Activated CD4-positive, alpha-beta T cell treated with anti-CD3 and anti-CD28 coated beads for 24 hours (primary cell): ENCODE measurements around the gene TNS1.

Source experiments
- DNase-seq, 2 donors: peaks; one replicate each; pipeline ENCODE4 v3.0.0-alpha.2; 2020; ENCODE audit warnings: low read depth in 2 of 2

TNS1 gene

DNA sequence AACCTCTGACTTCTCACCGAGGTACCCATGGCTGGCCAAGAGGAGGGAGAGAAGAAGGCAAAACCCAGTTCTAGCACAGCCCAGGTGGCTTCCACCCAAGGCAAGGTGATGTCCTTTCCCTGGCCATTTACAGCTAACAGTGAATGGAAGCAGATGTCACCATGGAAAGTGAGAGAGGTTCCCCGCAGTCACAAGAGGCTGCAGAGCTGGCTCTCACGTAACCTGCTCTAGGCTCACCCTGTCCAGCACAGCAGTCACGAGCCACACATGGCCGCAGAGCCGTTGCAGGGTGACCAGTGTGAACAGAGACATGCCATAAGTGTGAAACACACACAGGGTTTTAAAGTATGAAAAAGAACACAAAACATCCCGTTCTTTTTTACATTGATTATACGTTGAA lies 169.4 kb downstream of the TNS1 start:
- no peak for DNase-seq

DNA sequence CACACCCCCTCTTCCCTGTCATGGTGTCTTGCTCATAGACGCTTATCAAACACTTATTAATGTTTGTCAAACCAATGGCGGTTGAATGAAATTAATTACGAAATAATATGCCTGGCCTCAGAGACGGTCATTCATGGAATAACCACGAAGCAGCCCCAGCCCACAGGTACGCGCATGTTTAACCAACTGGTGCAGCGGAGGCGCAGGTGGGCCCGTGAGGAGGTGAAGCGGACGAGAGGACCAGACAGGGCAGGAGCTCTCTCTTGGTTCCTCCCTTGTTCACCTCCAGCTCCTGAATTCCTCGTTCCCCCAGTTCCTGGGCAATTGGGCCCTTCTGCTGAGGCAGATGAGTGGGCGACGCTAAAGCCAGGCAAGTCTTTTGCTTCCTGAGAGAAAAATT lies 169.8 kb downstream of the TNS1 start:
- no peak for DNase-seq

DNA sequence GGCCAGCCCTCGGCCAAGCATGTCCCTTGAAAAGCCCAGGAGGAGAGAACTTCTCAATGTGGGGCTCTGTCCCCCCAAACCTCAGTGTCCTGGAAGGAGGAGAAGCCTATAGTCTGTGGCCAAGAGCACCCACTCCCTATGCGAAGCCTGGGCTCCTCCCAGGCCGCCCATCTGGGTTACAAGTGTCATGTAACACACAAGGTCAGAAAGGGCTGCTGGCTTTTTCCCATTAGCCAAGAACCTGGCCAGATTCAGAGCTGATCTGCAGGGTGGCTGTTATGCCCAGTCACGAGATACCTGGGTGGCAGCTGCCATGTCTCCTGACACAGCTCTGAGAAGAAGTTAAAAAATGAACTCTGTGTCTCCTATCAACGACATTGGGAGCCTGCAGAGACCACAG lies 170.7 kb downstream of the TNS1 start:
- DNase-seq, result no peak

DNA sequence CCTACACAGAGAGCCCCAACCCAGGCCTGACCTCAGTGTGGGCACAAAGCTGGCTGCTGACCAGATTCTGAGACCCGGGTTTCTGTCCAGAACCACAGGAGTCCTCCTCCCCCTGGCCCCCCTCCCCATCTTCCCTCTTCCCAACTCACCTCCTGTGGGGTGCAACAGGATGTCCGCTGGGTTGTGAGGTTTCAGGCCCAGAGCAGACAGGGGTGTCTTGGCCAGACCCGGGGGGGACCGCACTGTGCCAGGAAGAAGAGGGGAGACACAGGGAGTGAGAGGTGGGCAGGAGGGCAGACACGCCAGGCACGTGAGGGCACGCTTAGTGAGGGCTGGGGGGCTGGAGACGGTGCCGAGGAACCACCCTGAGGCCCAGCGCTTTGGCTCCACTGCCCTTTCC lies 171.5 kb downstream of the TNS1 start:
- DNase-seq, result no peak

DNA sequence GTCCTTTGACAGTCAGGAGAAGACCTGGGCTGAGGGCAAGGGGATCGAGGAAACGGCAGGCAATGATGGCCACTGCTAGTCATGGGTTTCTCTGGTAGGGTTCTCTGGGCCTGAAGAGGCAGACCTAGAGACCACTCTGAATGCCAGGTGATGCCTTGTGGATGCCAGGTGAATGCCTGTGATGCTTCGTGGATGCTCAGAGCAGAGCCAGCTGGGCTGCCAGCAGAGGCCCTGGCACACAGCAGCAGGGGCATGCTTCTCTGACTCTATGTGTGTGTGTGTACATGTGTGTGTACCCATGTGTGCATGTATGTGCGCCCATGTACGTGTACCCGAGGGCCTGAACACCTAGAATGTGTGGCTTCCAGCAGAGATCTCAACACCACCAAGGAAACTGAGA lies 172.0 kb downstream of the TNS1 start:
- no peak for DNase-seq

DNA sequence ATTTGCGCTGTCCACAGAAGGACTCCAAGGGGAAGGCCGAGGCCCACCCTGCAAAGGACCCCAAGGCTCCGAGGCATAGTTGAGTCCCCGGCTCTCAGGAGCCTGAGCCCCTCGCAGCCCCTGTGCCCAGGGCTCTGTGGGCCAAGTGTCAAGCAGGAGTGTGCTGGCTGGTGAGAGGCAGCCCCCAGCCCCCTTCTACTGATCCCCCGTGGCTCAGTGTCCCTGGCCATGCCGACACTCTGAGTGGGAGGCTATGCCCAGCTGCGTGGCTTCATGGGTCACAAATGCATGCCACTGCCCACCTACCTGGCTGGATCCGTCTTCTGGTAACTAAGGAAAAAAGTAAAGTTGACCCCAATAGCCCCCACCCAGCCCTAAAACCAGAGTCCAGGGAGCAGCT lies 172.7 kb downstream of the TNS1 start:
- DNase-seq, result no peak

DNA sequence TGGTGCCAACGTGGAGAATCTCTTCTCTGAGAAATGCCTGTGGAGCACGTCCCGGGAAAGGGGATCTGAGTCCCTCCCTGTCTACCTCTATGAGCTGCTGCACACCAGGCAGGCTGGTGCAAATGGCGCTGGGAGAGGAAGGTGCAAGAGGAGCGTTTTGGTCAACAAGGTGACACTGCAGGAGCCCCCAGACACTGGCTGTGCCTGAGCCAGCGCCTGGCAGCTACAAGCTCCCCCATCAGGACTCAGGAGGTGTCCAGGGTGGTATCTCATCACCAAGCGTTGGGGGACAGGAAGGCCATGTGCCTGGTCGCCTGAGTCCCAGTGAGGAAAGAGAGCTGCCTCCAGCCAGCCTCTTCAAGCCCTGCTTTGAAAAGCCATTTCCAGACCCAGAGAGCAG lies 173.4 kb downstream of the TNS1 start:
- DNase-seq, result no peak

DNA sequence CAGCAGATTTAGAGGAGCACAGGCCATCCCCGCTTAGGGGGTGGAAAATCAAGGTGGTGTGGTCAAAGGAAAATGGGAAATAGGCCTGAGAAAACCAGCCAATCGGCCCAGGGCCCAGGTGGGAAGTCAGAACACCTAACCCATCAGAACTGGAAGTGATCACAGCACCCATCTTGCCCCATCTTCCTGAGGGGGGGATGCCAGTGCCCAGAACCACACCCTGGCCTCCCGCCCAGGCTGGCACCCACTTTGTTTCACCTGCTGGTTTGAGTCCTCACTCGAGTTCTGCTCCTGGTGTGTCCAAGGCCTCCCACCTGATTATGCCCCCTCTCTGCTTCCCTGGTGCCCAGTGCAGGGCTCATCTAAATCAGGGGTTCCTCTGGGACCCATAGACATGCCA lies 174.5 kb downstream of the TNS1 start:
- DNase-seq, result no peak

DNA sequence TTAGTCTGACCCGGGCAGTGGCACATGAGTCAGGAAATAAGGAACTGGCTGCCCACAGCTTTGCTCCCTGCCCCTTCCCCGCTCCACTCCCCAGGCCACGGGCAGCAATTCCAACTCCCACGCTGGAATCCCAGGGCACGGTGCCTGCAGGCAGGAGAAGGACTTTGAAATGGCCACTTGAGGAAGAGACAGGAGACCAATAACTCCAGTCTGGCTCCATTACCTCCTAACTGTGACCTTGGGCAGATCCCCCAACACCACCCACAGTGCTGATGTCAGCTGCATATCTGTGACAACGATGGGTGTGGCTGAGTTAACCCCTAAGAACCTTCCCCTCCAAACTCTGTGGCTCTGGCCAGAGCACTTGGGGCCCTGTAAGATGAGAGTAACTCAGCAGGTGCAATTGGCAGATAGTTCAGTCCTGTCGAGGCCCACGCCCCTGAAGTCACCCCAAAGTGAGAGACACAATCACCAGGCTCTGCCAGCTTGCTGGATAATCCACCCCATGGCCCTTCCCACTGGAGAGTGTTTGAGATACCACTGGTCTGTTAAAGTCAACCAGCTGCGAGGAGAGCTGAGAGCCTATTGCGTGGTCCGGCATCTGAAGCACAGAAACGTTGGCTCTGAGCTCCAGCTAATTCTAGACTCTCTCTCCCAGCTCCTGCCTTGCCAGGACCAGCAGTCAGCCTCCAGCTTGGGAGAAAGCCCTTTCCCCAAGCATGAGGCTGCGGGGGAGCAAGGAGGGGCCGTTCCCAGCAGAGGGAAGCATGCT lies 175.2 kb downstream of the TNS1 start:
- no peak for DNase-seq

DNA sequence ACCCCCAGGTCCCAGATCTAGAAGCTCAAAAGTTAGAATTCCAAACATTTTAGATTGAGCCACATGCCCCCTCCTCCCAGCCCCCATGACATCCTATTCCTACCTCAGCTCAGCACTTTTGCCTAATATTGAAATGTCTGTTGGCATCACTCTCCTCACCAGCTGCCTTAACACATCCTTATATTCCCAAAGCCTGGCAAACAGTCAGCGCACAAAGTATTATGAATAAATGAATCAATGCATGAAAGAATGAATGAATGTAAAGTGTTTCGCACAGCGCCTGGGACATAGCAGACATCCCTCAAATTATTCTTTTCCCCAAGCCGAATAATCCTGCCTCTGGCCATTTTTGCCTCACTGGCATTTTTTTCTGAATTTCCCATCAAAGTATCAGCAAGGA lies 175.8 kb downstream of the TNS1 start:
- DNase-seq, result no peak

DNA sequence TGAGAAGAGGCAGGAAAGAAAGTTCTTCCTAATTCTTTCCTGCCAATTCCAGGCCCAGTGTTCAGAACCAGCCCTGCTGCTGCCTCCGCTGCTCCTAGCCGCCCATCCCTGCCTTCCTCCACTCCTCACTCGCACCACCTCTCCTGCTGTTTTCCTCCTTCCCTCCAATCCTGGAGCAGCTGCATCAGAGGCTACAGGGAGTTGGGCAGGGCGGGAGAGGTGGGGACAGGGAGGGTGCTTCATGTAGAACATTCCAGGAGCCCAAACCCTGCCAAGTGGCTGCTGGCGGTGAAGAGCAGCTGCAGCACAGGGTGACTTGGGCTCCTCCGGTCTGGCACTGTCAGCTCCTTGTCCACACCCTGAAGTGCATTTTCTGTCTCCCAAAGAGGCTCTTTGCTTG lies 176.3 kb downstream of the TNS1 start:
- no peak for DNase-seq

DNA sequence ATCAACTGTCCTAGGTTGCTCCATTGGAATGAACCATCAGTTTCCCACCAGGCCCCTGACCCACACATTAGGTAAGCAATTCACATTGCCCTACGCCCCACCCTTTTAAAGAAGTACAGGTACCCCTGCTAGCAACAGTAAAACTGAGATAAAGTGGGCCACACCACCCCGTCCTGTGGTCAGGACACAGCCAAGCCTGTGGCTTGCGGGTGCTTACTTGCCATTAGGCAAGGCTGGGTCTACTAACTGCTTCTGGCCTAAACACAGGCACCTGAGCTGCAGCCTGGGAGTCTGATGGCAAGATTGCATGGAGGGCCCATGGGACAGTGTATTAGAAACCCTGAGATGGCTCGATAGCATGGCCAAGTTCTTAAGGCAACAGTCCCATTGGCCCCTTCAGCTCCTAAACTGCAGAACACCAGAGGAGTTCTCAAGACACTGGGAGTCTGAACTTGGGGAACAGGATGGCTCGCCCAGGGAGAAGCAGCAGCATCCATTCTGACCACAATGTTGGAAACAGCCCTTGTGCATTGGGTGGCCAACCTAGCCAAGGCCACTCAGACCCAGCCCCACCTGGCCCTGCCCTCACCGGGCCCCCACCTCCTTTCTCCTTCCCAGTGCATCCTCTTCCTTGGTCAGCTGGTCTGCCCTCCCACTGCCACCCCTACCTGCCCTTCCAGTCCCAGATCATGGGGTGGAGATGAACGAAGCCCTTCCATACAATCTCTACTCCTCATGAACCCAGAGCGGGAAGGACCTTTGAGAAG lies 177.1 kb downstream of the TNS1 start:
- no peak for DNase-seq

DNA sequence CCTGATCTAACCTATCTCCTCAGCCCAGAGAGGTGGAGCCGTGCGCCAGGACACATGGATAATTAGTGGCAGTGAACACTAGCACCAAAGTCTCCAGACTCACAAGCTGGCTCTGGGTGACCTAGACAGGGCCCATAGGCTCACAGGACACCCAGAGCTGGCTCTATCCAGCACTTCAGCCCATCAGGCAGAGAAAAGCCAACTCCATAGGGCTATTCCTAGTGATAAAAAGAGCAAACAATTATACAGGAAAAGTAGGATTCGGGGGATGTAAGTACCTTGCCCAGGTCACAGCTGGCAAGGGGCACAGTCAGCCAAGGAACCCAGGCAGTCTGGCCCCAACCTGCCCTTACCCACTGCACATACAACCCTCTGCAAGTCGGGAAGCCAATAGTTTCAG lies 178.6 kb downstream of the TNS1 start:
- no peak for DNase-seq

DNA sequence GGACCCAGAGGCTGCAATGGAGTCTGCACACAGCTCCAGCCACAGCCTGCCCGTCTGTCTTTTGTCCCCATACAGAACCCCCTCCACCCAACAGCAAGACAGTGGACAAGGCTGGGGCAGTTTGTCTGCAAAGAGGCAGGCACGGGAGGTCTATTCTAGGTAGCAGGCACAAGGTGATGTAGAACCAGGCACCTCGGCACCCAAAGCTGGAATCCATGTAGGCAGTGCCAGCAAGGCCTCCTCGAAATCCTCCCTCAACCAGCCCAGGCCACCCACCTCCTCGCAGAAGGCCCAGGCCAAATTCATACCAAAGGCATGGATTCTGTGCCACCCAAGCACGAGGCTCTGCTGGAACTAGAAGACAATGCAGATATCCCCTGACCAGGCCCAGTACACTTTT lies 179.2 kb downstream of the TNS1 start:
- no peak for DNase-seq

DNA sequence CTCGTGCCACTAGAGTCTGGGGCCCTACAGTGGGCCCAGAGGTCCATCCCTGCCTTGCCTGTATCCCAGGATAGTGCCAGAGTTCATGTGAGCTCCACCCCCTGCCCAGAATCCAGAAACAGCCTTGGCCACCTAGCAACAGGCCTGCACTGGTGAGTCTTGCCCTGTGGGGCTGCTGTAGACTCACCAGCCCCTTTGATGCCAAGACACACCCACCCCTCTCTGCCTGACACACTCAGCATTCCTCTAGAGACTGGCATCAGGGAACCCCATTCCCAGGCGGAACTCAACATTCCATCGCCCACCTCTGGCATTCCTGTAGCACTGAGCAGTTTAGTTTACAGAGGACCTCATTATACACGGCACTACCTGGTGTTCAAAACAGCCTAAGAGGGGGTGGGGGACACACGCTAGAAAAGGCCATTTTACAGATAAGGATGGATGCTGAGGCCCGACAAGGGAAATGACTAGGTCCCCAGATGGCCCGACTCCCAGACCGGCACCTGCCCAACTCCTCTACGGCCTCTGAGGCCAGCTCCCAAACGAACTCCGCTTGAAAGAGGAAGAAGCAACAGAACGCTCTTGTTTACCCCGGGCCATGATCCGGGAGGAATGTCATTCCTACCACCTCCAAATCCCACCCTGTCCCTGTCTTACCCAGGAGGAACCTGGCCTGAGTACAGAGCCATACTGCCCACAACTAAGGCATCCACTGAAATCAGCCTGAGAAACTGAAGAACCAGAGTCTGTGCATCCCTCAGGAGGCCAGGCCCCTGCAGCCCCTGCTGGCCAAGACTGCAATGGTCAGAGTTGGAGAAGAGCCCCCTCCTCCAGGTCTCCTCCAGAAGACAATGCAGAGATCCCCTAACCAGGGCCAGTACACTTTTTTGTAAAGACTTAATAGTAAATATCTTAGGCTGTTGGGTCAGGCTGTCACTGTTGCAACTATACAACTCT lies 180.2 kb downstream of the TNS1 start:
- DNase-seq, result no peak

DNA sequence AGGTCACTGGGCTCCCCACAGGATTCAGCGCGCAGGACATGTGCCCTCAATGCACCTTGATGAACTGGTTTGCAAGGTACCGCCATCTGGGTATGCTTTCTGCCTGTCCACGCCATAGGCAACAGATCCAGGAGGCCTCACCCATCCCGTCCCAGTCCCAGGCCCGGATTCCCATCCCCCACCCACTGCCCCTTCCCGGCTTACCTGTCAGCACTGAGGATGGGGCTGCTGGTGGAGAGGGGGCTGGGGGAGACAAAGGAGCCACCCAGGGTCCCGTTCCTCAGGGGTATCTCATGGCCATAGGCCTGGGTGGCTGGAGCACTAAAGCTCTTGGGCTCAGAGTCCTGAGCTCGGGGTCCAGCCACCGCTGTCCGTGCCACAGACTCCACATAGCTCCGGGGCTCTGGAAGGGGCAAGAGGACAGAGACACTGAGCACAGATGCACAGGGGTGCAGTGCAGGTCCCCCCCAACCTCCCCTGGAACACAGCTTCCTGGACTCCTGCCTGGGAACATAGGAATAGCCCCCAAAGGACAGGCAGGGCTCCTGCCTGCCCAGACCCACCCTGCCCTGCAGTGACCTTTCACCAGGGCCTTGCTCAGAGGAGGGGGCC lies 181.2 kb downstream of the TNS1 start:
- no peak for DNase-seq

DNA sequence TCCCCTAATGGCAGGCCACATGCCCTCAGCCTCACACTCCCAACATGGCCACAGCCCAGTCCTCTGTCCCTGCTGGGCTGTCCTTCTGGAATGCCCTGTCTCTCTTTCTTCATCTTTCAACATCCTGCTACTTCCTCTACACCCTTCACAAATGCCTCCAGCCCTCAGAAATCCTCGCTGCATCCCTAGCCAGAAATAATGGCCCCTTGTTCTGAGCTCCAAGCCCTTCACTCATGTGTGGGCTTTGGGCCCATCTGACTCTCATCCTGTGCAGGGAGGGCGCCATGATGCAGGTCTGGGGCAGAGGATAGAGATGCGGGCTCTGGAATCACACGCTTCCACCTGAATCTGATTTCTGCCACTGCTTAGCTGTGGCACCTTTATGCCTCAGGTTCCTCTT lies 181.9 kb downstream of the TNS1 start:
- no peak for DNase-seq

DNA sequence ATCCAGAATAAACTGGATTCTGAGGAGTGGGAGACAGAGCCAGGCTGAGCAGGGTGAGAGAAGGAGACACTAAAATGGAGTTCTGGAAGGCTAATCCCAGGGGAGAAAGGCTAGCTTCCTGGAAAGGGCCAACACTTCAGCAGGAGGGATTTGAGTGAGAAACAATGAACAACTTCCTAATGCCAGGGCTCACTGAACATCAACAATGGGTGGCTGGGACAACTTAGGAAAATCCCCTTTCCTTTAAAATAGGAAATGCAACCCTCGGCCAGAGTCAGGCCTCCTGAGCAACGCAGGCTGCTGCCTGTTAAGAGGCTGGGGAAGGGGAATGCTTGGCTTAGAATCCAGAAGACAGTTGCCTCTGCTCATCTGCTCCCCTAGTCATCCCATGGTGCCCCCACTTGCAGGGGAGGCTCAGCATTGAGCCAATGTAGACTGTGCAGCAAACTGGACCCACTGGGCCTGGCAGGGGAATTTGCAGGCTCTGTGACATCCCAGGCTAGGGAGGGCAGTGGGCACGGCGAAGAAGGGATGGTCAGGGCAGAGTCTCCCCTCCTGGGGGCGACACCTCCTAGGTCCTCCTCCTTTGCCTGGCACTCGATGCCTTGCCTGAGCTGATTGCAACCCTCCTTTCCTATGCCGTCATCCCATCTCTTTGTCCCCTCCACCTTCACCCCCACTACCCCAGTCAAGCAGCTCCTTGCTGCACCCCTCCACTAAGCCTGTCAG lies 182.5 kb downstream of the TNS1 start:
- DNase-seq, result no peak

DNA sequence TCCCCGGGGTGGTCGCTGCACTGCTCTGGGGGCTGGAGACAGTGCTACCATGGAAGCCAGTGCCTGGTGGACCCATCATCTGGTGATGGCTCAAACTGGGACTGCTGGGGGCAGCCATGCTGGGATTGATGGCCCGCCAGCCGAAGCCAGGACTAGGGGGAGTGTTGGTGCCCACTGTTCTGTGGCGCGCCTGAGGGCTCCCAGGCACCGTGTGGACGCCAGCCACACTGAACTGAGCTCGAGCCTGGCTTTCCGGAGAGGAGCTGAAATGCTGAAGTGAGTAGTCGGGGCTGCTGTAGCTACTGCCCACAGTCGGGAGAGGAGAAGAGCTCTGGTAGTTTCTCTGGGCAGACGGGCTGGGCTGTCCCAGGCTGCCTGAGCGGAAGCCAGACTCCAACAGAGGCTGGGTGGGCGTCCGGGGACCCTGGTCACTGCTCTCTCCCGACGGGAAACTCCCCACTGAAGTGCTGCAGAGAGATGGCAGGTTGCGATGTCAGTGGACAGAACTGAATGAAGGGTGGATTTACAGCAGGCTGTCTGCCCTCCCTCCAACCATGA lies 184.4 kb downstream of the TNS1 start:
- DNase-seq, result no peak

DNA sequence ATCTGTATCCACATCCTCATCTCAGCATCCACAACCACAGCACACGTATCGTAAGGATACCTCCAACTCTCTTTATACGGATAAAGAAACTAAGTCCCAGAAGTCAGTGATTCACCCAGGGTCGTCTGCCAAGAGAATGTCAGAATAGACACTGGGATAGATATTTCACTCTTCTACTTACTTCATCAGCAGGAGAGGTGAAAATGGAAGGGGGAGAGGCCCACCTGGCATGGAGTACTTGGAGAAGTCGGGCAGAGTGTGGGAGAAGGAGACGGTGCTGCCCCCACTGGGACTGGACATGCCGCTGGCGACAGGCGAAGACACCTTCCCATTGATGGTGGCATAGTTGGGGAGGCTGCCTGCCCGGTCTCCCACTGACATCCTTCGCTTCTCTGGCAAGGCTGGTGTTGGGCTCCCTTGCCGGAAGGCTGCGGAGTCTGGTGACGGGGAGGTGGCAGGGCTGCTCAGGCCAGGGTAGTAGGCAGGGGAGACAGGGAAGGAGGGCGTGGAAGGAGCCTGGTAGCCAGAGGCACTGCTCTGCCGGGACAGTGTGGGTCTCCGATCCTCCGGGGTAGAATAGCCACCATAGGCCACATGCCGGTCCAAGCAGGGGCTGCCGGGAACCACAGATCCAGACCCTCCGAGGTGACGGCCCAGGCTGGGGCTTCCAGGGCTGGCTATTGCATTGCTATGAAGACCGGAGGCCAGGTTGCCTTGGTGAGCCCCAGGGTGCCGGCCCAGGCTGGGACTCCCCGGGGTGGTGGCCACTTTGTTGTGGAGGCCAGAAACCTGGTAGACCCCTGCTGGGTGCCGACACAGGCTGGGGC lies 185.1 kb downstream of the TNS1 start:
- DNase-seq, result no peak
